GM21390 (cell line): Measurements from ENCODE around the gene G3BP1.
"Not testable (repeated sequence)": the region's sequence is repeated elsewhere in the genome, so short reads cannot be mapped to it uniquely, and the experiment has no call there.

Source experiments
- ATAC-seq: cut with Tn5 transposase; IDR thresholded peaks from one replicate; pipeline ENCODE4 v1.9.1; 2021; ENCODE audit not compliant: unreplicated experiment

The G3BP1 gene

GRCh38 chr5:151771259-151772028, at the start of gene G3BP1:
Gene G3BP1, plus strand, starts transcription at chr5:151771954. Its CDS starts 14,667 bp downstream, at chr5:151786621.
- ATAC-seq, result peak; percentile 80

GRCh38 chr5:151722546-151722945, 49.2 kb upstream of the G3BP1 start:
- ATAC-seq, result no peak

- ATAC-seq, result no peak
These were observed 47.4 kb upstream of the G3BP1 start for GRCh38 chr5:151724360-151724759.

- not testable (repeated sequence) for ATAC-seq
These were observed 42.2 kb upstream of the G3BP1 start for GRCh38 chr5:151729597-151729996.

GRCh38 chr5:151730381-151730780, 41.4 kb upstream of the G3BP1 start:
- no peak for ATAC-seq

- no peak for ATAC-seq
These were observed 38.2 kb upstream of the G3BP1 start for GRCh38 chr5:151733358-151734063.

- no peak for ATAC-seq
These were observed 37.7 kb upstream of the G3BP1 start for GRCh38 chr5:151734064-151734408.

- no peak for ATAC-seq
These were observed 36.1 kb upstream of the G3BP1 start for GRCh38 chr5:151735646-151736045.

GRCh38 chr5:151737431-151737830, 34.3 kb upstream of the G3BP1 start:
- no peak for ATAC-seq

- ATAC-seq, result no peak
These were observed 33.5 kb upstream of the G3BP1 start for GRCh38 chr5:151738125-151738848.

GRCh38 chr5:151739395-151739794, 32.4 kb upstream of the G3BP1 start:
- ATAC-seq, result no peak

- no peak for ATAC-seq
These were observed 31.8 kb upstream of the G3BP1 start for GRCh38 chr5:151739939-151740335.

GRCh38 chr5:151740336-151740942, 31.3 kb upstream of the G3BP1 start:
- peak; percentile 60 for ATAC-seq

- peak; percentile 9 for ATAC-seq
These were observed 30.8 kb upstream of the G3BP1 start for GRCh38 chr5:151740958-151741373.

GRCh38 chr5:151741678-151742423, 29.9 kb upstream of the G3BP1 start:
- ATAC-seq, result no peak

- ATAC-seq, result no peak
These were observed 28.9 kb upstream of the G3BP1 start for GRCh38 chr5:151742870-151743294.

GRCh38 chr5:151743530-151743929, 28.2 kb upstream of the G3BP1 start:
- ATAC-seq, result no peak

- ATAC-seq, result peak; percentile 50
These were observed 26.6 kb upstream of the G3BP1 start for GRCh38 chr5:151745071-151745705.

- ATAC-seq, result no peak
These were observed 21.6 kb upstream of the G3BP1 start for GRCh38 chr5:151750121-151750520.

GRCh38 chr5:151751091-151751490, 20.7 kb upstream of the G3BP1 start:
- no peak for ATAC-seq
